ENCODE results near the gene SHISA9. TPM values are rescaled to one million over a fixed set of nuclear protein-coding genes. Genes with fewer than 3 reads are reported as not detected.

The SHISA9 gene
- total and polyA plus RNA-seq, 12 donors: 0.04 to 4.8 (median 0.35) TPM

GRCh38 chr16:13171313-13171712 is 269.9 kb downstream of the SHISA9 start:
- H3K36me3 ChIP-seq (replicated peaks in 1 of 2): no peaks in the 10 kb centered on the region
- no peaks in the 10 kb centered on the region for H3K9me3 ChIP-seq (replicated peaks in 1 of 3)
- no peaks in the 10 kb centered on the region for H3K27me3 ChIP-seq
- intact Hi-C loops (cut with DNase I): no loop called here
- no peak overlapping the region for H3K4me3 ChIP-seq
- WGBS, 4 donors: 10 to 30% (median 23%) methylated on average over 3 to 4 of the region's 4 CpGs
- H3K27ac ChIP-seq: no peak overlapping the region
- no peaks in the 10 kb centered on the region for H3K4me1 ChIP-seq (replicated peaks in 1 of 2)
- no peak for DNase-seq
- TF ChIP-seq POLR2A (IDR thresholded peaks at IDR 0.05): no peak
- no peak for TF ChIP-seq CTCF (IDR thresholded peaks at IDR 0.05)

- Histone ChIP-seq H3K9me3 (replicated peaks in 1 of 3) (no peaks in the 10 kb centered on the region), H3K4me1 (replicated peaks in 1 of 2) (no peaks in the 10 kb centered on the region), H3K4me3 (no peak overlapping the region), H3K27ac (no peak overlapping the region), H3K27me3 (no peaks in the 10 kb centered on the region), H3K36me3 (replicated peaks in 1 of 2) (no peaks in the 10 kb centered on the region)
- DNase-seq: no peak
- intact Hi-C loops (cut with DNase I): no loop called here
- 40 to 54% (median 42%) methylated on average over 3 of the region's 3 CpGs for WGBS, 4 donors
- no peak for TF ChIP-seq POLR2A (IDR thresholded peaks at IDR 0.05)
- no peak for TF ChIP-seq CTCF (IDR thresholded peaks at IDR 0.05)
These were observed 275.3 kb downstream of the SHISA9 start for GRCh38 chr16:13176711-13177110.

GRCh38 chr16:13178318-13178717 is 276.9 kb downstream of the SHISA9 start:
- no peak for DNase-seq
- TF ChIP-seq POLR2A (IDR thresholded peaks at IDR 0.05) (no peak), CTCF (IDR thresholded peaks at IDR 0.05) (no peak)
- Histone ChIP-seq H3K9me3 (replicated peaks in 1 of 3) (no peaks in the 10 kb centered on the region), H3K4me1 (replicated peaks in 1 of 2) (no peaks in the 10 kb centered on the region), H3K27me3 (no peaks in the 10 kb centered on the region), H3K4me3 (no peak overlapping the region), H3K36me3 (replicated peaks in 1 of 2) (no peaks in the 10 kb centered on the region), H3K27ac (no peak overlapping the region)
- intact Hi-C loops (cut with DNase I): no loop called here
- WGBS, 4 donors: 2 to 14% (median 10%) methylated on average over 8 of the region's 8 CpGs

- peaks cover 0 to 4% of the 10 kb centered on the region in 2 donors for H3K4me1 ChIP-seq (replicated peaks in 1 of 2)
- H3K27me3 ChIP-seq: no peaks in the 10 kb centered on the region
- no peak for TF ChIP-seq CTCF (IDR thresholded peaks at IDR 0.05)
- TF ChIP-seq POLR2A (IDR thresholded peaks at IDR 0.05): no peak
These were observed 280.0 kb downstream of the SHISA9 start for GRCh38 chr16:13181432-13181831.

More at GRCh38 chr16:13181432-13181831, 280.0 kb downstream of the SHISA9 start:
- Histone ChIP-seq H3K27ac (no peak overlapping the region), H3K9me3 (replicated peaks in 1 of 3) (no peaks in the 10 kb centered on the region), H3K36me3 (replicated peaks in 1 of 2) (no peaks in the 10 kb centered on the region), H3K4me3 (no peak overlapping the region)
- intact Hi-C loops (cut with DNase I): no loop called here
- WGBS, 4 donors: 61 to 69% (median 66%) methylated on average over 3 of the region's 3 CpGs
- no peak for DNase-seq
